Thoracic aorta (tissue), 2 donors: Measurements from ENCODE around the gene TEX48. TPM values are rescaled to one million over a fixed set of nuclear protein-coding genes. Genes with fewer than 3 reads are reported as not detected.

Experiments
- ATAC-seq: fragments of 150-250 bp; one replicate; pipeline ENCODE4 v1.8.0; 2017; ENCODE audit warnings: low read depth; ENCODE audit not compliant: insufficient number of reproducible peaks, low FRiP score
- DNase-seq: peaks from one replicate; pipeline ENCODE4 v3.0.0-alpha.2; 2020; ENCODE audit warnings: low spot score
- H3K27ac ChIP-seq, 2 donors: fragments of 200-600 bp; sonication (generic); 1 replicate in 1 of 2; 2 replicates in 1 of 2; pipeline ENCODE4 v1.5.1; 2016; ENCODE audit warnings: mild to moderate bottlenecking in 2 of 2, moderate library complexity in 2 of 2
- H3K27me3 ChIP-seq: fragments of 200-600 bp; sonication (generic); replicated peaks from 2 replicates; pipeline ENCODE4 v1.6.0; 2016; ENCODE audit warnings: mild to moderate bottlenecking; ENCODE audit not compliant: insufficient read depth
- H3K36me3 ChIP-seq: fragments of 200-600 bp; sonication (generic); one replicate; pipeline ENCODE4 v1.5.1; 2016
- H3K4me1 ChIP-seq, 2 donors: fragments of 200-600 bp; sonication (generic); 1 replicate in 1 of 2; 2 replicates in 1 of 2; pipeline versions ENCODE4 v1.5.1 to v1.6.0; 2016; ENCODE audit warnings: low read depth in 2 of 2, mild to moderate bottlenecking in 1 of 2; ENCODE audit not compliant: control insufficient read depth in 1 of 2
- H3K4me3 ChIP-seq: fragments of 200-600 bp; sonication (generic); 2 replicates; pipeline ENCODE4 v1.5.1; 2016; ENCODE audit warnings: mild to moderate bottlenecking
- H3K9me3 ChIP-seq: fragments of 200-600 bp; sonication (generic); 2 replicates; pipeline ENCODE4 v1.5.1; 2016
- total RNA-seq, 2 donors: library from RNA; depleted of rRNA; stranded (reverse); fragments of >200 nt; gene quantifications; one replicate each; pipeline versions ENCODE4 v1.1.0 to v1.2.3, GENCODE V29; 2016
- TF ChIP-seq, protein P1 (sequence below): fragments of 200-600 bp; sonication (generic); IDR thresholded peaks from one replicate; pipeline ENCODE4 v1.5.1; 2019; ENCODE audit warnings: antibody characterized with exemption

TEX48 gene
- total RNA-seq, 2 donors from 2014 or later = not detected

DNA sequence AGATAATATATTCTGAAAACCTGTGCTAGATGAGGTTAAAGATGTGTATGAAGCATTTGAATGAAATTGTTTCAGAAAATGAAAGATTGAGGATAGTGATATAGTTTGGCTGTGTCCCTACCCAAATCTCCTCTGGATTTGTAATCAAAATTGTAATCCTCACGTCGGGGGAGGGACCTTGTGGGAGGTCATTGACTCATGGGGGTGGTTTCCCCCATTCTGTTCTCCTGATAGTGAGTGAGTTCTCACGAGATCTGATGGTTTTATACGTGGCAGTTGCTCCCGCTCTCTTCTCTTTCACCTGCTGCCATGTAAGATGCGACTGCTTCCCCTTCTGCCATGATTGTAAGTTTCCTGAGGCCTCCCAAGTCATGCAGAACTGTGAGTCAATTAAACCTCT is 2.0 kb upstream of the TEX48 start:
- Histone ChIP-seq H3K4me3 (no peak overlapping the region), H3K36me3 (no peaks in the 10 kb centered on the region), H3K27ac (no peak overlapping the region), H3K9me3 (no peaks in the 10 kb centered on the region), H3K4me1 (no peaks in the 10 kb centered on the region), H3K27me3 (no peaks in the 10 kb centered on the region)
- no peak for DNase-seq
- TF ChIP-seq, protein P1, sequence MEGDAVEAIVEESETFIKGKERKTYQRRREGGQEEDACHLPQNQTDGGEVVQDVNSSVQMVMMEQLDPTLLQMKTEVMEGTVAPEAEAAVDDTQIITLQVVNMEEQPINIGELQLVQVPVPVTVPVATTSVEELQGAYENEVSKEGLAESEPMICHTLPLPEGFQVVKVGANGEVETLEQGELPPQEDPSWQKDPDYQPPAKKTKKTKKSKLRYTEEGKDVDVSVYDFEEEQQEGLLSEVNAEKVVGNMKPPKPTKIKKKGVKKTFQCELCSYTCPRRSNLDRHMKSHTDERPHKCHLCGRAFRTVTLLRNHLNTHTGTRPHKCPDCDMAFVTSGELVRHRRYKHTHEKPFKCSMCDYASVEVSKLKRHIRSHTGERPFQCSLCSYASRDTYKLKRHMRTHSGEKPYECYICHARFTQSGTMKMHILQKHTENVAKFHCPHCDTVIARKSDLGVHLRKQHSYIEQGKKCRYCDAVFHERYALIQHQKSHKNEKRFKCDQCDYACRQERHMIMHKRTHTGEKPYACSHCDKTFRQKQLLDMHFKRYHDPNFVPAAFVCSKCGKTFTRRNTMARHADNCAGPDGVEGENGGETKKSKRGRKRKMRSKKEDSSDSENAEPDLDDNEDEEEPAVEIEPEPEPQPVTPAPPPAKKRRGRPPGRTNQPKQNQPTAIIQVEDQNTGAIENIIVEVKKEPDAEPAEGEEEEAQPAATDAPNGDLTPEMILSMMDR = no peak
- ATAC-seq = no peak

DNA sequence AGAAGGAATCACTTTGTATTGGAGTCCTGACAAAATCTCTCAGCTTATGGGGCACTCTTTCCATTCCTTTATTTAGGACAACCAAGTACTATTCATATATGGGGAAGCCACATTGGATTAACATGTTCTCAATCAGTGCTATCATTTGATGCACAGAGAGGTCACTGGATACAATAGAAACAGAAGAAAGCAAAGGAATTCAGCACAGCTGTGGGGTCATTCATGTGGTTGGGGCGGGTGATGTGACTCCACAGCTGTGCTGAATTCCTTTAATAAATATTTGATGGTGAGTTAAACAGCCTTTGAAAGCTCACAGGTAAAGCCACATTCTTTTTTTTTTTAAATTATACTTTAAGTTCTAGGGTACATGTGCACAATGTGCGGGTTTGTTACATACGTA is 854 bp upstream of the TEX48 start:
- no peak overlapping the region for H3K27ac ChIP-seq
- no peaks in the 10 kb centered on the region for H3K27me3 ChIP-seq
- no peaks in the 10 kb centered on the region for H3K9me3 ChIP-seq
- TF ChIP-seq, protein P1 = no peak
- DNase-seq (no peak), ATAC-seq (no peak)
- H3K36me3 ChIP-seq = no peaks in the 10 kb centered on the region
- no peaks in the 10 kb centered on the region for H3K4me1 ChIP-seq
- H3K4me3 ChIP-seq = no peak overlapping the region

DNA sequence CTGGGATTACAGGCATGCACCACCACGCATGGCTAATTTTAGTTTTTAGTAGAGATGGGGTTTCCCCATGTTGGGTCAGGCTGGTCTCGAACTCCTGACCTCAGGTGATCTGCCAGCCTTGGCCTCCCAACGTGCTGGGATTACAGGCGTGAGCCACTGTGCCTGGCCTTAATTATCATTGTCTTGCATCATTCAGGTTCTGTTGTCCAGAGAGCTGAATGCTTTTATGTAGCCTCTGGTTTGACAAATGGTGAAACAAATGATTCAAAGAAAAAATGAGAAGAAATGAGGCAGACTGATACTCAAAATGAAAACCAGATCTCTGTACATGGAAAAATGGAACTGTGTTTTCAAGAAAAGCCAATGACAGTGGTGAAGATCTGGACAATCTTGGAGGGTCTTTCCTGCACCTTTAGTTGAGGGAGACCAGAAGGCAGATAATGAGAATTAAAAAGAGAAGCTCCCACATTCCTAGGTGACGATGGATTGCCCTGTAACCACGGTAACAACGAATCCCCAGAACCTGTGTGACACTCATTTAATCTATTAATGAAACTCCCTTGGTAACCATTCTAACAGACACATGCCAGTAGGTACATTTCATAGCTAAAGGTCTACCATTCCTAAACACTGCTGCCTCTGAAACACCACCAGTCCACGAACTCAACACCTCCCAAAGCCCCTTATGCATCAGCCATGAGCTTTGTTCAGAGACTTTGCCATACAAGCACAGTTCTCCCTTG is 1.6 kb downstream of the TEX48 start:
- Histone ChIP-seq H3K36me3 (no peaks in the 10 kb centered on the region), H3K27ac (no peak overlapping the region), H3K4me3 (no peak overlapping the region), H3K4me1 (peaks cover 0 to 4% of the 10 kb centered on the region in 2 donors), H3K9me3 (no peaks in the 10 kb centered on the region), H3K27me3 (no peaks in the 10 kb centered on the region)
- no peak for DNase-seq
- TF ChIP-seq, protein P1 = no peak
- no peak for ATAC-seq

DNA sequence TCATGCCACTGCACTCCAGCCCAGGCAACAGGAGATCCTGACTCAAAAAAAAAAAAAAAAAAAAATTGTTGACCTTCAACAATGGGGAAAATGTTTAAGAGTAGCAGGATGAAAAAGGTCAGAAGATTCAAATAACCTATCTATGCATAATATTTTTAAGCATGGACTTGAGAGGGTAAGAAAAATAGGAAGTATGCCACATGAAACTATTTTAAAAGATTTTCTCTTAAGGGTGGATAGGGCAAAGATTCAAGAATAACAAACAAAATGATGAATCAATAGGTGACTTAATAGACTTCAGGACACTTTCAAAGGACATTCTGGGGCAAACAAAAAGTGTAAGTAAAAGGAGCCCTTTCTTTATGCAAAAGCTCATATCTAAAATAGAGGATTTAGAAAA is 3.2 kb downstream of the TEX48 start:
- peaks cover 0 to 4% of the 10 kb centered on the region in 2 donors for H3K4me1 ChIP-seq
- DNase-seq = no peak

DNA sequence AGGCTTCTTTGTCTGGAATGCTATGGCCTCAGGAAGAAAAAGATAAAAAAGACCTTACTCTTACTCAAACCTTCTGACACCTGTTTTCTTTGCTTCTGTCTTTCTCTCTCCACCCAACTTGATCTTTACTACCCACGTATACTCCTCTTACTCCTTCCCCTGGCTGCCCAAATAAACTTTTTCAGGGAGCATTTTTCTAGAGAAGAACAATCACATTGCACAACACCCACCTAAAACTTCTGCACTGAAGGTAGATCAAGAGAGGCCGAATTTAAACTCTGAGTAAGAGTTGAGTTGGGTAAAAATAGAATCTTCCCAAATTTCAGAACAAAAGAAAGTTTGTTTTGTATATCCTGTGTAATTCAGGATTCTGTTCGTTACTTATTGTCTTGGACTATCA is 3.9 kb downstream of the TEX48 start:
- no peak overlapping the region for H3K27ac ChIP-seq
- DNase-seq = no peak
- no peak for ATAC-seq
- TF ChIP-seq, protein P1 = no peak
- H3K27me3 ChIP-seq = no peaks in the 10 kb centered on the region
- no peaks in the 10 kb centered on the region for H3K36me3 ChIP-seq
- peaks cover 0 to 4% of the 10 kb centered on the region in 2 donors for H3K4me1 ChIP-seq
- no peak overlapping the region for H3K4me3 ChIP-seq
- no peaks in the 10 kb centered on the region for H3K9me3 ChIP-seq

More for the DNA sequence above, 3.2 kb downstream of the TEX48 start:
- ATAC-seq = no peak
- no peaks in the 10 kb centered on the region for H3K27me3 ChIP-seq
- H3K27ac ChIP-seq = no peak overlapping the region
- H3K36me3 ChIP-seq = no peaks in the 10 kb centered on the region
- no peak overlapping the region for H3K4me3 ChIP-seq
- no peaks in the 10 kb centered on the region for H3K9me3 ChIP-seq
- TF ChIP-seq, protein P1 = no peak
